IPS-NIHi7 (cell line): ENCODE data around the gene CC2D1B.

Experiments used
- DNase-seq: peaks from one replicate; pipeline ENCODE4 v3.0.0; 2012; ENCODE audit warnings: mixed read lengths; ENCODE audit errors: extremely low spot score

The CC2D1B gene

DNA sequence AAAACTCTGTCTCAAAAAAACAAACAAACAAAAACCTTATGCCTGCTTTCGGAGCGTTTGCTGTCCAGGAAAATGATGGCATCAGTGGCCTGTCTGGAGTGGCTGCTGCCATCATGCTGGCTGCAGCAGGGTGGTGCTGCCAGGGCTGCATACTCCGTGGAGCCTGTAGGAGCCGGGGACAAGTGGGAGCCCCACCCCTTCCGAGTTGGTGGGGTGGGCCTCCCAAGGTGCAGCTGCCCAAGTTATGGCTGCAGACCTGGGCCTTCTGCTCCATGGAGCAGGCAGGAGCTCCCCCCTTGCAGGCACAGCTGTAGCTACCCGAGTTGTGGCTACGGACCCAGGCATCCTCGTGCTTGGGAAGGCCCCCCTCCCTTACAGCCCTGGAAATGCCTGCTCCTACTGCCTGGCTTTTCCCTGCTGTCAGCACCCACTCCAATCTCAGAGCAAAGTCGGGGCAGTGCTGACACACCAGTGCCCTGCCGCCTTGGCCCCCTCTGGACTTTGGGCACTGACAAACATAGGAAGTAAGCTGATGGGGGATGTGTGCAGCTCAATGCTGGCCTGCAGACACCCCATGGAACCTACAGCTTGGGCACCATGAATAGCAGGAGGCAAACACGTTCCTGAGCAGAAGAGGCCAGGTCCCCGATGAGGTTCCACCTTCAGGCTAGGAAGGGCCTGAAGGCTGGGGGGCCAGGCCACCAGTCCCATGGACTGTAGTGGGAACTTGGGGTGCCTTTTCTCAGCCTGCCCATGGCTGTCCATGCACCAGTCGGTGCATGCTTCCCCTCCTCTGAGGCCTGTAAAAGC lies 60.4 kb downstream of the CC2D1B start:
- no peak for DNase-seq
